CD14-positive monocyte (primary cell): ENCODE measurements around the gene MMP26. TPM values are rescaled to one million over a fixed set of nuclear protein-coding genes. Genes with fewer than 3 reads are reported as not detected.

Experiments used
- DNase-seq, 3 donors: peaks; one replicate each; pipeline ENCODE4 v3.0.0-alpha.2; 2011 to 2022
- H2AFZ ChIP-seq: 2 replicates; pipeline ENCODE4 v1.6.0; 2012; ENCODE audit warnings: mild to moderate bottlenecking, low read depth, low read length, inconsistent platforms; ENCODE audit not compliant: insufficient read depth, poor library complexity, severe bottlenecking
- H3K27ac ChIP-seq, 2 donors: 1 replicate in 1 of 2; 2 replicates in 1 of 2; pipeline ENCODE4 v1.5.1; 2012 to 2013; ENCODE audit warnings: low read length in 2 of 2, control low read depth in 1 of 2, inconsistent platforms in 1 of 2, low read depth in 1 of 2, mild to moderate bottlenecking in 1 of 2
- H3K27me3 ChIP-seq, 2 donors: one replicate each; pipeline versions ENCODE4 v1.6.0 to v1.6.1; 2011 to 2013; ENCODE audit warnings: low read length in 2 of 2; ENCODE audit not compliant: control insufficient read depth in 2 of 2, insufficient read depth in 2 of 2
- H3K36me3 ChIP-seq, 2 donors: replicated peaks in 1 of 2; 1 replicate in 1 of 2; 2 replicates in 1 of 2; pipeline versions ENCODE4 v1.5.1 to v1.6.1; 2012 to 2013; ENCODE audit warnings: low read length in 2 of 2, control low read depth in 1 of 2, inconsistent platforms in 1 of 2, mild to moderate bottlenecking in 1 of 2; ENCODE audit not compliant: insufficient read depth in 2 of 2, control insufficient read depth in 1 of 2
- H3K4me1 ChIP-seq, 2 donors: 1 replicate in 1 of 2; 2 replicates in 1 of 2; pipeline versions ENCODE4 v1.5.1 to v1.6.1; 2012 to 2013; ENCODE audit warnings: low read length in 2 of 2, control low read depth in 1 of 2, inconsistent platforms in 1 of 2, mild to moderate bottlenecking in 1 of 2, moderate library complexity in 1 of 2; ENCODE audit not compliant: insufficient read depth in 2 of 2, control insufficient read depth in 1 of 2
- H3K4me2 ChIP-seq: replicated peaks from 2 replicates; pipeline ENCODE3; 2012; ENCODE audit warnings: low read length, moderate library complexity, mild to moderate bottlenecking; ENCODE audit not compliant: poor library complexity, severe bottlenecking; ENCODE audit errors: extremely low read depth
- H3K4me3 ChIP-seq, 3 experiments: fragments of 200-600 bp in 1 of 3; sonication (generic) in 1 of 3; replicated peaks in 1 of 3; 1 replicate in 2 of 3; 2 replicates in 1 of 3; pipeline ENCODE4 v1.5.1; 2011 to 2013; ENCODE audit warnings: low read length in 3 of 3, mild to moderate bottlenecking in 3 of 3, control low read depth in 2 of 3, low read depth in 2 of 3, inconsistent platforms in 1 of 3, moderate library complexity in 1 of 3
- H3K79me2 ChIP-seq: 2 replicates; pipeline ENCODE4 v1.6.0; 2012; ENCODE audit warnings: mild to moderate bottlenecking, control low read depth, inconsistent platforms, low read length, moderate library complexity; ENCODE audit not compliant: insufficient read depth
- H3K9ac ChIP-seq: 2 replicates; pipeline ENCODE4 v1.6.0; 2017; ENCODE audit warnings: low read length, mild to moderate bottlenecking; ENCODE audit not compliant: insufficient read depth, poor library complexity, severe bottlenecking
- H3K9me3 ChIP-seq, 2 donors: replicated peaks in 1 of 2; 1 replicate in 1 of 2; 2 replicates in 1 of 2; pipeline versions ENCODE4 v1.5.1 to v1.6.1; 2012 to 2013; ENCODE audit warnings: low read length in 2 of 2, control low read depth in 1 of 2; ENCODE audit not compliant: control insufficient read depth in 1 of 2, insufficient read depth in 1 of 2
- H4K20me1 ChIP-seq: 2 replicates; pipeline ENCODE4 v1.6.0; 2012; ENCODE audit warnings: mild to moderate bottlenecking, low read length, control low read depth, moderate library complexity; ENCODE audit not compliant: insufficient read depth
- H3K27ac Mint-ChIP-seq, 7 donors: one replicate each; pipeline ENCODE4 v1.8.0; 2020; ENCODE audit warnings: mild to moderate bottlenecking in 7 of 7, mixed read lengths in 7 of 7, moderate library complexity in 6 of 7, inconsistent platforms in 2 of 7
- H3K27me3 Mint-ChIP-seq, 3 donors: one replicate each; pipeline ENCODE4 v1.8.0; 2021 to 2022; ENCODE audit warnings: low read depth in 3 of 3, mild to moderate bottlenecking in 3 of 3, mixed read lengths in 3 of 3, moderate library complexity in 3 of 3, inconsistent platforms in 1 of 3
- H3K36me3 Mint-ChIP-seq, 2 donors: one replicate each; pipeline ENCODE4 v1.8.0; 2020; ENCODE audit warnings: mixed read lengths in 2 of 2, inconsistent platforms in 1 of 2, mild to moderate bottlenecking in 1 of 2
- H3K4me1 Mint-ChIP-seq: one replicate; pipeline ENCODE4 v1.8.0; 2020; ENCODE audit warnings: mild to moderate bottlenecking, mixed read lengths
- H3K4me3 Mint-ChIP-seq, 2 donors: one replicate each; pipeline ENCODE4 v1.8.0; 2020; ENCODE audit warnings: mild to moderate bottlenecking in 2 of 2, mixed read lengths in 2 of 2, moderate library complexity in 1 of 2
- H3K9me3 Mint-ChIP-seq, 7 donors: one replicate each; pipeline ENCODE4 v1.8.0; 2020 to 2022; ENCODE audit warnings: mixed read lengths in 7 of 7, mild to moderate bottlenecking in 6 of 7, moderate library complexity in 6 of 7, inconsistent platforms in 2 of 7
- WGBS: methylation state at CpG from one replicate; pipeline ENCODE4 v1.1.5; 2013; ENCODE audit warnings: missing lambda C conversion rate; ENCODE audit not compliant: insufficient coverage; 5-methylcytosine and 5-hydroxymethylcytosine counted together
- intact Hi-C, 2 donors: fragments of 100-400 bp; cut with micrococcal nuclease; formaldehyde crosslinking; loops; one replicate each; pipeline versions ENCODE4 v1.15.0 to v1.15.1; 2023
- polyA plus RNA-seq, 3 donors: library from polyadenylated mRNA; depleted of rRNA in 1 of 3; unstranded in 2 of 3; stranded (reverse) in 1 of 3; fragments of 300-500 nt in 2 of 3; fragments of >200 nt in 1 of 3; fragmentation: Illumina TruSeq in 2 of 3; gene quantifications; 1 replicate in 2 of 3; 2 replicates in 1 of 3; pipeline ENCODE4 v1.2.3, GENCODE V29; 2012 to 2021
- TF ChIP-seq, protein P1 (sequence below): fragments of 200-600 bp; IDR thresholded peaks from one replicate; pipeline ENCODE4 v1.8.0; 2022; ENCODE audit warnings: antibody characterized with exemption, mild to moderate bottlenecking

Gene MMP26
- polyA plus RNA-seq, 3 donors = not detected

DNA sequence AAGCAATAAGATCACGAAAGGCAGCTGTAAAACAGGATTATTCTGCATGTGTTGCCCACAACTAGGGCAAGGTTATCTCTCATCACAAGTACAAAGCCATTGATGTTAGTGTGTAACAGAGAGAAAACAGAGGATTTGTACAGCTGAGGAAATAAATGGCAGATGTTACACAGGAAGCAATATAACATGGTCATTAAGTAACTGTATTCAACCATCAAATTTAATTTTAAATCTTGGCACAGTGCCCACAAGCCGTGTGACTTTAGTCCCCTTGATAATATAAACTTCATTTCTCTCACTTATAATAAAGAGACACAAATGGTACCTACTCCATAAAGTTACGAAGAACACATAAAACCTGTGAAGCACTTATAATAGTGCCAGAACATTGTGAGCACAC lies 24.2 kb upstream of the MMP26 start:
- DNase-seq = no peak
- Histone ChIP-seq H3K79me2 (no peaks in the 10 kb centered on the region), H2AFZ (no peak overlapping the region), H3K9ac (no peak overlapping the region), H3K4me1 (no peaks in the 10 kb centered on the region), H3K27me3 (no peaks in the 10 kb centered on the region), H3K9me3 (no peaks in the 10 kb centered on the region), H3K27ac (no peak overlapping the region), H3K4me2 (no peak overlapping the region), H4K20me1 (no peaks in the 10 kb centered on the region), H3K4me3 (no peak overlapping the region), H3K36me3 (no peaks in the 10 kb centered on the region)
- TF ChIP-seq, protein P1, sequence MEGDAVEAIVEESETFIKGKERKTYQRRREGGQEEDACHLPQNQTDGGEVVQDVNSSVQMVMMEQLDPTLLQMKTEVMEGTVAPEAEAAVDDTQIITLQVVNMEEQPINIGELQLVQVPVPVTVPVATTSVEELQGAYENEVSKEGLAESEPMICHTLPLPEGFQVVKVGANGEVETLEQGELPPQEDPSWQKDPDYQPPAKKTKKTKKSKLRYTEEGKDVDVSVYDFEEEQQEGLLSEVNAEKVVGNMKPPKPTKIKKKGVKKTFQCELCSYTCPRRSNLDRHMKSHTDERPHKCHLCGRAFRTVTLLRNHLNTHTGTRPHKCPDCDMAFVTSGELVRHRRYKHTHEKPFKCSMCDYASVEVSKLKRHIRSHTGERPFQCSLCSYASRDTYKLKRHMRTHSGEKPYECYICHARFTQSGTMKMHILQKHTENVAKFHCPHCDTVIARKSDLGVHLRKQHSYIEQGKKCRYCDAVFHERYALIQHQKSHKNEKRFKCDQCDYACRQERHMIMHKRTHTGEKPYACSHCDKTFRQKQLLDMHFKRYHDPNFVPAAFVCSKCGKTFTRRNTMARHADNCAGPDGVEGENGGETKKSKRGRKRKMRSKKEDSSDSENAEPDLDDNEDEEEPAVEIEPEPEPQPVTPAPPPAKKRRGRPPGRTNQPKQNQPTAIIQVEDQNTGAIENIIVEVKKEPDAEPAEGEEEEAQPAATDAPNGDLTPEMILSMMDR = no peak
- H3K27ac Mint-ChIP-seq = no peak overlapping the region
- H3K36me3 Mint-ChIP-seq = no peaks in the 10 kb centered on the region
- peaks cover 0 to 5% (median 0%) of the 10 kb centered on the region in 7 donors for H3K9me3 Mint-ChIP-seq
- intact Hi-C loops = no loop called here
- H3K27me3 Mint-ChIP-seq = peaks cover 0 to 4% (median 0%) of the 10 kb centered on the region in 3 donors
- WGBS = 0% methylated on average over 1 of the region's 3 CpGs
- no peak overlapping the region for H3K4me3 Mint-ChIP-seq
- H3K4me1 Mint-ChIP-seq = no peaks in the 10 kb centered on the region

DNA sequence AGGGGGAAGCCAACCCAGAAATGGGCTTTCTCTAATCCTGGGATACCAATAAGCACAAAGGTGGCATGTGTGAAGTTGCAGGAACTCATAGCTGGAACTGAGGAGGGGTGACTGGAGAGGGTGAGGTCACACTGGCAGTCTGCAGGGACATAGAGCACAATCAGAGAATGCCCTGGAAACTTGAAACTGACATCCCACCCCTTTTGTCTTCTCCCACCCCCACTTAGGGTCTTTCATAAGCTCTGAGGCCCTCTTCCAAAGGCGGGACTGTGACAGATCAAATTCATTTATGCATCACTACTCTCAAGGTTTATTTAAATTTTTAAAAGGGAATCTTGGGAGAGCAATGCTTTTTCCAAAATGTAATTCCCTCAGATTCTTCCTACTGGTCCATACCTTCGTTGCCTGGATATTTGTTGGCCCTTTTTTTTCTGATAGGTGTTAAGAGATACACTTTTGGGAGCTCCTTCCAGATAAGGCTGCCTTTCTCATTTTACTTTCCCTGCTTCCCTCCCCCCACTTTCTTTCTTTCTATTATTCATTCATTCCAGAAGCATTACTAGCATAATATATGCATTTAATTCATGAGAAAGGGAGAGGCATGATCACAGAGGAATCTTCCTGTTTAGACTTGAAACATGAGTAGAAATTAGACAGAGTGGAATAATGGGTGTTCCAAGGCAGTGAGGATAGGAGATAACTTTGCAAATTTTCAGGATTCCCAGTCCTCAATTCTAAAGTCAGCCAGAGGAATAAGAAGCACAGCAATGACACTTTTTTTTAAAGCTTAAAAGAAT lies 21.8 kb upstream of the MMP26 start:
- intact Hi-C loops = no loop called here
- no CpG with 5 or more reads among the region's 2 CpGs for WGBS
- H3K9me3 ChIP-seq = no peaks in the 10 kb centered on the region

More for the DNA sequence above, 21.8 kb upstream of the MMP26 start:
- H3K27me3 ChIP-seq = no peaks in the 10 kb centered on the region
- no peaks in the 10 kb centered on the region for H3K79me2 ChIP-seq
- no peak for DNase-seq
- H3K4me1 ChIP-seq = no peaks in the 10 kb centered on the region
- H3K4me3 ChIP-seq = no peak overlapping the region
- H3K4me2 ChIP-seq = no peak overlapping the region
- Mint-ChIP-seq H3K27me3 (no peaks in the 10 kb centered on the region), H3K9me3 (peaks cover 0 to 3% (median 0%) of the 10 kb centered on the region in 7 donors), H3K4me3 (no peak overlapping the region), H3K36me3 (no peaks in the 10 kb centered on the region), H3K27ac (no peak overlapping the region), H3K4me1 (no peaks in the 10 kb centered on the region)
- no peaks in the 10 kb centered on the region for H4K20me1 ChIP-seq
- H3K36me3 ChIP-seq = no peaks in the 10 kb centered on the region
- H3K9ac ChIP-seq = no peak overlapping the region
- H3K27ac ChIP-seq = no peak overlapping the region
- no peak overlapping the region for H2AFZ ChIP-seq
- TF ChIP-seq, protein P1 = no peak
